GM12864 (cell line): ENCODE results near the gene NGFR.

Experiments used
- DNase-seq: peaks from one replicate; pipeline ENCODE4 v3.0.0-alpha.2; 2011; ENCODE audit warnings: low read depth
- H3K4me3 ChIP-seq: 2 replicates; pipeline ENCODE4 v1.5.1; 2011; ENCODE audit warnings: mild to moderate bottlenecking, low read depth, low read length, control low read depth
- TF ChIP-seq, protein P1 (sequence below): IDR thresholded peaks from 2 replicates; pipeline ENCODE4 v1.5.1; 2011; ENCODE audit warnings: low read depth, mild to moderate bottlenecking, moderate library complexity, low read length, control low read depth, inconsistent platforms; ENCODE audit errors: missing control alignments

Gene NGFR

GRCh38 chr17:49460401-49460800 is 34.7 kb upstream of the NGFR start:
- TF ChIP-seq, protein P1, sequence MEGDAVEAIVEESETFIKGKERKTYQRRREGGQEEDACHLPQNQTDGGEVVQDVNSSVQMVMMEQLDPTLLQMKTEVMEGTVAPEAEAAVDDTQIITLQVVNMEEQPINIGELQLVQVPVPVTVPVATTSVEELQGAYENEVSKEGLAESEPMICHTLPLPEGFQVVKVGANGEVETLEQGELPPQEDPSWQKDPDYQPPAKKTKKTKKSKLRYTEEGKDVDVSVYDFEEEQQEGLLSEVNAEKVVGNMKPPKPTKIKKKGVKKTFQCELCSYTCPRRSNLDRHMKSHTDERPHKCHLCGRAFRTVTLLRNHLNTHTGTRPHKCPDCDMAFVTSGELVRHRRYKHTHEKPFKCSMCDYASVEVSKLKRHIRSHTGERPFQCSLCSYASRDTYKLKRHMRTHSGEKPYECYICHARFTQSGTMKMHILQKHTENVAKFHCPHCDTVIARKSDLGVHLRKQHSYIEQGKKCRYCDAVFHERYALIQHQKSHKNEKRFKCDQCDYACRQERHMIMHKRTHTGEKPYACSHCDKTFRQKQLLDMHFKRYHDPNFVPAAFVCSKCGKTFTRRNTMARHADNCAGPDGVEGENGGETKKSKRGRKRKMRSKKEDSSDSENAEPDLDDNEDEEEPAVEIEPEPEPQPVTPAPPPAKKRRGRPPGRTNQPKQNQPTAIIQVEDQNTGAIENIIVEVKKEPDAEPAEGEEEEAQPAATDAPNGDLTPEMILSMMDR: no peak
- no peak for DNase-seq
- H3K4me3 ChIP-seq: no peak overlapping the region

DNA sequence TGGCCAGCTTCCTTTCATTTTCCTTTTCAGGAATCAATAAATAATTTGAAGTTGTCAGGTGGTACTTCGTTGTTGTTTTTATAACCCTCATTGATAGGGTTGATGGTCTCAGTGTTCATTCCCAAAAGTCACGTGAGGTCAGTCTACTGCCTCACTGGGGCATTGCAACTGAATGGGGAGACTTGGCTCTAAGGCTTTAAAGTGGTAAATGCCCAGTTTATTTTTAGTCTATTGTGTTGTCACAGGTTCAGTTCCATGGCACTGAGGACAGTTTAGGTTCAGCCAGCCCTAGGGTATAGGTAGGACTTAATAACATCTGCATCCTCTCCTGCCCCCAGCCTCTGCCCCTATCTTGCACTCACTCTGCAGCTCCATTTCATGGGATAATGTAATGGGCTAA is 33.5 kb upstream of the NGFR start:
- no peak for DNase-seq
- no peak overlapping the region for H3K4me3 ChIP-seq
- TF ChIP-seq, protein P1: no peak

- no peak overlapping the region for H3K4me3 ChIP-seq
- no peak for DNase-seq
- TF ChIP-seq, protein P1: no peak
Observed at GRCh38 chr17:49464049-49464448, 31.0 kb upstream of the NGFR start.

- no peak overlapping the region for H3K4me3 ChIP-seq
- TF ChIP-seq, protein P1: no peak
- DNase-seq: no peak
Observed at GRCh38 chr17:49465331-49465903, 29.7 kb upstream of the NGFR start.

DNA sequence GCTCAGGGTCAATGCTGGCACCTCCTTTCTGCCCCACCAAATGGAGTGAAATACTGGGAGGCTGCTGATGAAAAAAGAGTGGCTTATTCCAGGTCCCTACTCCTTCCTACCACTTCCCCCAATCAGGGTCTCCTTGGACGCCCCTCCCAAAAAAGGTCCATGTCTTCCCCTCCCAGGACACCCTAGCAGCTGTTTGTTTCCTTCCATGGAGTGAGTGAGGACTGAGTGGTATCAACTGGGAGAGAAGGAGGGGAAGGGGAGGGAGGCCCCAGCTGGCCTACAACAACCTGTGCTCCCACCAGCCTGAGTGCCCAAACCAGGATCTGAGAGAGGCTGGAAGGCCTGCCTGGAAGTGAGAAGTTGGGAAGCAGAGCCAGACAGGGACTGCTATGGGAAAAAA is 28.7 kb upstream of the NGFR start:
- H3K4me3 ChIP-seq: no peak overlapping the region
- DNase-seq: no peak
- TF ChIP-seq, protein P1: no peak

- H3K4me3 ChIP-seq: no peak overlapping the region
- DNase-seq: no peak
- TF ChIP-seq, protein P1: no peak
Observed at GRCh38 chr17:49467175-49467574, 27.9 kb upstream of the NGFR start.

DNA sequence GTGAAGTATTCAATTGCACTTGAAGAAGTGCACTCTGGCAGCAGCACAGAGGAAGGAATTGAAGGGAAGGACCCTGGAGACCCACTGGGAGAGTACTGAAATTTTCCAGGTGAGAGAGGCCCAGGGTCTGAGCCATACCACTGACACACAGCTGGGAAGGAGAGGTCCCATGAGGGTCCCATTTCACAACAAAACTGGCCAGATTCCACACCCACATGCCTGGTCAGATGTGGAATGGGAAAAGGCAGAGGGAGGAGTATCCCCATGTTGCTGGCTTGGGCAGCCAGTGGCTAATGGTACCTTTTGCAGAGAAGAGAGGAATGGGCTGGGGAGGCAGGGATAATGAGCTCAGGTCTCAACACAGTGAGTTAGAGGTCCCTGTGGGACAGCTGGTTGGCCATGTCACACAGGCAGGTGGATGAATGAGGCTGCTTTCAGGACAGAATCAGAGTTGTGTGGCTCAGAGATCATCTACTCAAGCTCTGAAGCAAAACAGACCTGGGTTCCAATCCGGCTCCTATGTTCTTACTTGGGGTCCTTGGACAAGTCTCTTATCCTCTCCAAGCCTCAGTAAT is 26.2 kb upstream of the NGFR start:
- no peak for DNase-seq
- no peak overlapping the region for H3K4me3 ChIP-seq
- TF ChIP-seq, protein P1: no peak
